SK-N-SH (cell line): ENCODE data around the gene BBS2. TPM values are rescaled to one million over a fixed set of nuclear protein-coding genes. Genes with fewer than 3 reads are reported as not detected.

Source experiments
- CTCF ChIA-PET: fragments of 300-600, 350-600 bp; formaldehyde crosslinking; extraction: SDS; loops from one replicate; lab custom pipeline; 2021; lab: Yijun Ruan, JAX
- POLR2A ChIA-PET: fragments of 350-600 bp; sonication (Branson Sonifier 250); formaldehyde crosslinking; extraction: SDS; loops from one replicate; lab custom pipeline; 2020; ENCODE audit warnings: antibody characterized with exemption, inconsistent platforms; lab: Yijun Ruan, JAX
- DNase-seq: peaks from one replicate; pipeline ENCODE4 v3.0.0; 2012
- H2AFZ ChIP-seq: fragments of 200-600 bp; sonication (generic); 2 replicates; pipeline ENCODE4 v1.8.1; 2016; ENCODE audit warnings: antibody characterized with exemption, mild to moderate bottlenecking, low read depth
- H3F3A ChIP-seq: fragments of 200-600 bp; sonication (generic); replicated peaks from 2 replicates; pipeline ENCODE3; 2016; ENCODE audit warnings: antibody characterized with exemption, mild to moderate bottlenecking; ENCODE audit not compliant: insufficient read depth
- H3K27ac ChIP-seq, 2 experiments: fragments of 200-500 bp in 1 of 2; fragments of 200-600 bp in 1 of 2; sonication (Bioruptor generic) in 1 of 2; sonication (generic), shearing (Covaris generic) in 1 of 2; 2 replicates each; pipeline versions ENCODE4 v1.5.1 to v1.6.1; 2014 to 2016; ENCODE audit warnings: low read depth in 2 of 2, inconsistent platforms in 1 of 2, low read length in 1 of 2, mild to moderate bottlenecking in 1 of 2, mixed read lengths in 1 of 2
- H3K27me3 ChIP-seq: fragments of 200-600 bp; sonication (generic), shearing (Covaris generic); 2 replicates; pipeline ENCODE4 v1.6.1; 2016; ENCODE audit warnings: mixed run types; ENCODE audit not compliant: insufficient read depth
- H3K36me3 ChIP-seq, 2 experiments: fragments of 200-500 bp in 1 of 2; fragments of 200-600 bp in 1 of 2; sonication (Bioruptor generic) in 1 of 2; sonication (generic) in 1 of 2; replicated peaks in 1 of 2; 2 replicates each; pipeline versions ENCODE3 to v1.5.1; 2014 to 2016; ENCODE audit warnings: low read length in 1 of 2, mild to moderate bottlenecking in 1 of 2; ENCODE audit not compliant: insufficient read depth in 2 of 2, control insufficient read depth in 1 of 2
- H3K4me1 ChIP-seq, 2 experiments: fragments of 200-500 bp in 1 of 2; fragments of 200-600 bp in 1 of 2; sonication (Bioruptor generic) in 1 of 2; sonication (generic), shearing (Covaris generic) in 1 of 2; 2 replicates each; pipeline versions ENCODE4 v1.5.1 to v1.6.1; 2014 to 2016; ENCODE audit warnings: low read depth in 1 of 2, low read length in 1 of 2, mixed run types in 1 of 2; ENCODE audit not compliant: insufficient read depth in 2 of 2, control insufficient read depth in 1 of 2
- H3K4me2 ChIP-seq: fragments of 200-600 bp; sonication (generic), shearing (Covaris generic); 2 replicates; pipeline ENCODE4 v1.6.1; 2017; ENCODE audit warnings: mixed run types
- H3K4me3 ChIP-seq, 2 experiments: fragments of 200-500 bp in 1 of 2; fragments of 200-600 bp in 1 of 2; sonication (Bioruptor generic) in 1 of 2; sonication (generic), shearing (Covaris generic) in 1 of 2; 2 replicates each; pipeline versions ENCODE4 v1.5.1 to v1.8.1; 2014 to 2016; ENCODE audit warnings: low read depth in 2 of 2, inconsistent platforms in 1 of 2, low read length in 1 of 2, mild to moderate bottlenecking in 1 of 2, mixed read lengths in 1 of 2, moderate library complexity in 1 of 2
- H3K79me2 ChIP-seq: fragments of 200-600 bp; sonication (generic); 2 replicates; pipeline ENCODE4 v1.8.1; 2017; ENCODE audit warnings: mild to moderate bottlenecking; ENCODE audit not compliant: insufficient read depth
- H3K9ac ChIP-seq: fragments of 200-600 bp; sonication (generic); 2 replicates; pipeline ENCODE4 v1.6.1; 2017; ENCODE audit warnings: mixed run types
- H3K9me2 ChIP-seq: fragments of 200-600 bp; sonication (generic); 2 replicates; pipeline ENCODE4 v1.6.1; 2017; ENCODE audit warnings: mixed run types
- H3K9me3 ChIP-seq: fragments of 200-600 bp; sonication (generic); 2 replicates; pipeline ENCODE4 v1.6.1; 2017; ENCODE audit warnings: mixed run types, mild to moderate bottlenecking, moderate library complexity
- H4K20me1 ChIP-seq: fragments of 200-600 bp; sonication (generic); 2 replicates; pipeline ENCODE4 v1.6.1; 2017; ENCODE audit warnings: mild to moderate bottlenecking, mixed run types; ENCODE audit not compliant: insufficient read depth
- EP300 ChIP-seq, 2 experiments: IDR thresholded peaks; 2 replicates each; pipeline versions ENCODE4 v1.4.0 to v1.6.1; 2012; ENCODE audit warnings: borderline replicate concordance in 1 of 2, low read depth in 1 of 2, low read length in 1 of 2
- FOSL2 ChIP-seq: IDR thresholded peaks from 2 replicates; pipeline ENCODE4 v1.4.0; 2012; ENCODE audit warnings: low read depth, mild to moderate bottlenecking, moderate library complexity, borderline replicate concordance
- FOXJ3 ChIP-seq: sonication (generic); formaldehyde crosslinking; IDR thresholded peaks from 2 replicates; pipeline ENCODE4 v1.5.1; 2020; ENCODE audit warnings: mild to moderate bottlenecking, missing genetic modification reagents
- GABPA ChIP-seq: IDR thresholded peaks from 2 replicates; pipeline ENCODE4 v1.4.0; 2012; ENCODE audit warnings: low read depth, mild to moderate bottlenecking
- NFIC ChIP-seq: IDR thresholded peaks from 2 replicates; pipeline ENCODE4 v1.4.0; 2012; ENCODE audit warnings: borderline replicate concordance
- TCF12 ChIP-seq: IDR thresholded peaks from 2 replicates; pipeline ENCODE4 v1.4.0; 2012
- WGBS: methylation state at CpG from one replicate; pipeline ENCODE4 v1.1.6; 2017; ENCODE audit warnings: low lambda C conversion rate; 5-methylcytosine and 5-hydroxymethylcytosine counted together
- polyA plus RNA-seq, 3 experiments: library from polyadenylated mRNA; depleted of rRNA; stranded (reverse); fragments of >200 nt; gene quantifications; 2 replicates each; pipeline ENCODE4 v1.2.3, GENCODE V29; 2012
- TF ChIP-seq, protein P1 (sequence below): IDR thresholded peaks from 2 replicates; pipeline ENCODE4 v1.4.0; 2012; ENCODE audit warnings: low read depth
- TF ChIP-seq, protein P2 (sequence below): IDR thresholded peaks from 2 replicates; pipeline ENCODE4; 2012
- TF ChIP-seq, protein P3 (sequence below): fragments of 200-600 bp; sonication (generic); IDR thresholded peaks from 2 replicates; pipeline ENCODE4 v1.6.1; 2017; ENCODE audit warnings: antibody characterized with exemption, mild to moderate bottlenecking, moderate library complexity
- TF ChIP-seq, protein P4 (sequence below): IDR thresholded peaks from 2 replicates; pipeline ENCODE4 v1.4.0; 2012; ENCODE audit warnings: low read depth, borderline replicate concordance

BBS2 gene
- polyA plus RNA-seq, 1 of the 3 experiments (the other 2 are of a cell fraction) = 74.3 TPM

DNA sequence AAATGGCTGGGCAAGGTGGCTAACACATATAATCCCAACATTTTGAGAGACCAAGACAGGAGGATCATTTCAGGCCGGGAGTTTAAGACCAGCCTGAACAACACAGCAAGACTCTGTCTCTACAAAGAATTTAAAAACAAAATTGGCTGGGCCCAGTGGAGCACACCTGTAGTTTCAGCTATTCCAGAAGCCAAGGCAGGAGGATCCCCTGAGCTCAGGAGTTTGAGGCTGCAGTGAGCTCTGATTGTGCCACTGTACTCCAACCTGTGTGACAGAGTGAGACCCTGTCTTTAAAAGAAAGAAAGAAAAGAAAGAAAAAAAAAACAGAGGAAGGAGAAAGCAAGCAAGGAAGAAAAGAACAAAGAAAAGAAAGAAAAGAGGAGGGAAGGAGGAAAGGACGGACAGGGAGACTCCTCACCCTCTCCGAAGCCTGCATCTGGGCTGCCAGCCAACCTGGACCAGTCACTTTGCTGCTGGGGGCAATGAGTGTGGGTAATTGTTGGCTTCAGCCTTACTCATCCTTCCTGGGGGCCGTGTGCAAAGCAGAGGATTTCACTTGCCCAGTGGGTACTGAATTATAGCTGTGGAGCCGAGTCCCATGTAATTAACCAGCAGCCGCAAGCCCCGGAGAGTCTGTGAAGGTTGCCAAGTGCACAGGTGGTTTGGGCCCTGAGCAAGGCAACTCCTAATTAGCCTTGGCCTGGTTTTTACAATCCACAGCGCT lies 38.4 kb upstream of the BBS2 start:
- H3K79me2 ChIP-seq = no peaks in the 10 kb centered on the region
- ChIA-PET CTCF (interaction anchor here (0.6 to 0.9 kb wide), 3 partner anchors 67 to 1140 kb away, joined by 3 to 4 read pairs (median 3); no protein-coding TSS in a partner anchor), POLR2A (no interaction called here)
- H3K4me3 ChIP-seq = peak overlapping the region in 1 of 2 experiments; percentile 41; a peak in 1 of 4 replicates
- no peaks in the 10 kb centered on the region for H3K36me3 ChIP-seq
- DNase-seq = peak; percentile 47
- peaks cover 3% of the 10 kb centered on the region for H3F3A ChIP-seq
- no peaks in the 10 kb centered on the region for H3K9me3 ChIP-seq
- H3K27ac ChIP-seq = peak overlapping the region in 1 of 2 experiments; percentile 46; a peak in 2 of 4 replicates
- peak overlapping the region; percentile 69 for H3K4me2 ChIP-seq
- H3K4me1 ChIP-seq = peaks cover 5 to 6% of the 10 kb centered on the region in 2 experiments; a peak in 3 of 4 replicates
- WGBS = 33% methylated on average over 4 of the region's 8 CpGs
- TF ChIP-seq FOXJ3 (CRISPR knock-in tag) (no peak), NFIC (peak; percentile 96), FOSL2 (peak; percentile 89), GABPA (no peak), EP300 (IDR thresholded peaks at IDR 0.05; ENCODE audit: borderline replicate concordance in 1 of 2, low read depth in 1 of 2, low read length in 1 of 2) (peak in 1 of 2 experiments; percentile 53; a peak in 1 of 4 replicates), TCF12 (peak; percentile 57)
- TF ChIP-seq, protein P1, sequence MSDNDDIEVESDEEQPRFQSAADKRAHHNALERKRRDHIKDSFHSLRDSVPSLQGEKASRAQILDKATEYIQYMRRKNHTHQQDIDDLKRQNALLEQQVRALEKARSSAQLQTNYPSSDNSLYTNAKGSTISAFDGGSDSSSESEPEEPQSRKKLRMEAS = peak; percentile 54; the same call in 1 of the 2 replicates
- TF ChIP-seq, protein P2, sequence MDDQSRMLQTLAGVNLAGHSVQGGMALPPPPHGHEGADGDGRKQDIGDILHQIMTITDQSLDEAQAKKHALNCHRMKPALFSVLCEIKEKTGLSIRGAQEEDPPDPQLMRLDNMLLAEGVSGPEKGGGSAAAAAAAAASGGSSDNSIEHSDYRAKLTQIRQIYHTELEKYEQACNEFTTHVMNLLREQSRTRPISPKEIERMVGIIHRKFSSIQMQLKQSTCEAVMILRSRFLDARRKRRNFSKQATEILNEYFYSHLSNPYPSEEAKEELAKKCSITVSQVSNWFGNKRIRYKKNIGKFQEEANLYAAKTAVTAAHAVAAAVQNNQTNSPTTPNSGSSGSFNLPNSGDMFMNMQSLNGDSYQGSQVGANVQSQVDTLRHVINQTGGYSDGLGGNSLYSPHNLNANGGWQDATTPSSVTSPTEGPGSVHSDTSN = peak; percentile 33
- TF ChIP-seq, protein P3, sequence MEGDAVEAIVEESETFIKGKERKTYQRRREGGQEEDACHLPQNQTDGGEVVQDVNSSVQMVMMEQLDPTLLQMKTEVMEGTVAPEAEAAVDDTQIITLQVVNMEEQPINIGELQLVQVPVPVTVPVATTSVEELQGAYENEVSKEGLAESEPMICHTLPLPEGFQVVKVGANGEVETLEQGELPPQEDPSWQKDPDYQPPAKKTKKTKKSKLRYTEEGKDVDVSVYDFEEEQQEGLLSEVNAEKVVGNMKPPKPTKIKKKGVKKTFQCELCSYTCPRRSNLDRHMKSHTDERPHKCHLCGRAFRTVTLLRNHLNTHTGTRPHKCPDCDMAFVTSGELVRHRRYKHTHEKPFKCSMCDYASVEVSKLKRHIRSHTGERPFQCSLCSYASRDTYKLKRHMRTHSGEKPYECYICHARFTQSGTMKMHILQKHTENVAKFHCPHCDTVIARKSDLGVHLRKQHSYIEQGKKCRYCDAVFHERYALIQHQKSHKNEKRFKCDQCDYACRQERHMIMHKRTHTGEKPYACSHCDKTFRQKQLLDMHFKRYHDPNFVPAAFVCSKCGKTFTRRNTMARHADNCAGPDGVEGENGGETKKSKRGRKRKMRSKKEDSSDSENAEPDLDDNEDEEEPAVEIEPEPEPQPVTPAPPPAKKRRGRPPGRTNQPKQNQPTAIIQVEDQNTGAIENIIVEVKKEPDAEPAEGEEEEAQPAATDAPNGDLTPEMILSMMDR = no peak
- TF ChIP-seq, protein P4, sequence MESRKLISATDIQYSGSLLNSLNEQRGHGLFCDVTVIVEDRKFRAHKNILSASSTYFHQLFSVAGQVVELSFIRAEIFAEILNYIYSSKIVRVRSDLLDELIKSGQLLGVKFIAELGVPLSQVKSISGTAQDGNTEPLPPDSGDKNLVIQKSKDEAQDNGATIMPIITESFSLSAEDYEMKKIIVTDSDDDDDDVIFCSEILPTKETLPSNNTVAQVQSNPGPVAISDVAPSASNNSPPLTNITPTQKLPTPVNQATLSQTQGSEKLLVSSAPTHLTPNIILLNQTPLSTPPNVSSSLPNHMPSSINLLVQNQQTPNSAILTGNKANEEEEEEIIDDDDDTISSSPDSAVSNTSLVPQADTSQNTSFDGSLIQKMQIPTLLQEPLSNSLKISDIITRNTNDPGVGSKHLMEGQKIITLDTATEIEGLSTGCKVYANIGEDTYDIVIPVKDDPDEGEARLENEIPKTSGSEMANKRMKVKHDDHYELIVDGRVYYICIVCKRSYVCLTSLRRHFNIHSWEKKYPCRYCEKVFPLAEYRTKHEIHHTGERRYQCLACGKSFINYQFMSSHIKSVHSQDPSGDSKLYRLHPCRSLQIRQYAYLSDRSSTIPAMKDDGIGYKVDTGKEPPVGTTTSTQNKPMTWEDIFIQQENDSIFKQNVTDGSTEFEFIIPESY = no peak
- TF ChIP-seq, all 33 proteins: peak for 6
- H2AFZ ChIP-seq = peak overlapping the region; percentile 76
- no peak overlapping the region for H3K9ac ChIP-seq
- H3K9me2 ChIP-seq = no peaks in the 10 kb centered on the region
- H3K27me3 ChIP-seq = no peaks in the 10 kb centered on the region
- no peaks in the 10 kb centered on the region for H4K20me1 ChIP-seq
